Testis (tissue), 2 donors: Measurements from ENCODE around the gene EMC1.

Source experiments
- POLR2A ChIP-seq: fragments of 450-650 bp; IDR thresholded peaks from one replicate; pipeline ENCODE4 v1.6.1; 2017; ENCODE audit warnings: antibody characterized with exemption, mild to moderate bottlenecking, moderate library complexity
- TF ChIP-seq, protein P1 (sequence below), 3 experiments: fragments of 450-650 bp in 2 of 3; fragments of 200-600 bp in 1 of 3; sonication (generic) in 1 of 3; IDR thresholded peaks; one replicate each; pipeline ENCODE4 v1.5.1; 2016 to 2019; ENCODE audit warnings: antibody characterized with exemption in 3 of 3, mild to moderate bottlenecking in 2 of 3, moderate library complexity in 1 of 3

DNA sequence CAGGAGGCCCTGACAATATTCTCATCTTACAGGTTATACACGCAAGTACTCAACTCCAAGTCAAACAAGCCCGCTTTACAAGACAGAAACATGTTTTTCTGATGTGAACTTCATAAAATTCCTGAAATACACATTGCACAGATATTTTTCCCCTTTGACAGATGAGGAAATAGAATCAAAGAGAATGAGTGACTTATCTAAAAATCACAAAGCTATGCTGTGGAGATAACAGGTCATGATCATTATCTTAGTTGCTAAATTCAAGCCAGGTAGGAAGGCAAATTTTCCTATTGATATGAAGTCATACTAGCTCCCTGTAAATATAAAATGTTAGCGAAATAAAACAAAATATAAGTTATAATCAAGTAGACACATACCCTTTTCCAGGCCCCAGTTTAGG lies 59.5 kb downstream of the EMC1 start:
- TF ChIP-seq, protein P1, sequence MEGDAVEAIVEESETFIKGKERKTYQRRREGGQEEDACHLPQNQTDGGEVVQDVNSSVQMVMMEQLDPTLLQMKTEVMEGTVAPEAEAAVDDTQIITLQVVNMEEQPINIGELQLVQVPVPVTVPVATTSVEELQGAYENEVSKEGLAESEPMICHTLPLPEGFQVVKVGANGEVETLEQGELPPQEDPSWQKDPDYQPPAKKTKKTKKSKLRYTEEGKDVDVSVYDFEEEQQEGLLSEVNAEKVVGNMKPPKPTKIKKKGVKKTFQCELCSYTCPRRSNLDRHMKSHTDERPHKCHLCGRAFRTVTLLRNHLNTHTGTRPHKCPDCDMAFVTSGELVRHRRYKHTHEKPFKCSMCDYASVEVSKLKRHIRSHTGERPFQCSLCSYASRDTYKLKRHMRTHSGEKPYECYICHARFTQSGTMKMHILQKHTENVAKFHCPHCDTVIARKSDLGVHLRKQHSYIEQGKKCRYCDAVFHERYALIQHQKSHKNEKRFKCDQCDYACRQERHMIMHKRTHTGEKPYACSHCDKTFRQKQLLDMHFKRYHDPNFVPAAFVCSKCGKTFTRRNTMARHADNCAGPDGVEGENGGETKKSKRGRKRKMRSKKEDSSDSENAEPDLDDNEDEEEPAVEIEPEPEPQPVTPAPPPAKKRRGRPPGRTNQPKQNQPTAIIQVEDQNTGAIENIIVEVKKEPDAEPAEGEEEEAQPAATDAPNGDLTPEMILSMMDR (IDR thresholded peaks at IDR 0.05), result no peak
- no peak for TF ChIP-seq POLR2A
